ENCODE measurements around the gene PEPD.

The PEPD gene

DNA sequence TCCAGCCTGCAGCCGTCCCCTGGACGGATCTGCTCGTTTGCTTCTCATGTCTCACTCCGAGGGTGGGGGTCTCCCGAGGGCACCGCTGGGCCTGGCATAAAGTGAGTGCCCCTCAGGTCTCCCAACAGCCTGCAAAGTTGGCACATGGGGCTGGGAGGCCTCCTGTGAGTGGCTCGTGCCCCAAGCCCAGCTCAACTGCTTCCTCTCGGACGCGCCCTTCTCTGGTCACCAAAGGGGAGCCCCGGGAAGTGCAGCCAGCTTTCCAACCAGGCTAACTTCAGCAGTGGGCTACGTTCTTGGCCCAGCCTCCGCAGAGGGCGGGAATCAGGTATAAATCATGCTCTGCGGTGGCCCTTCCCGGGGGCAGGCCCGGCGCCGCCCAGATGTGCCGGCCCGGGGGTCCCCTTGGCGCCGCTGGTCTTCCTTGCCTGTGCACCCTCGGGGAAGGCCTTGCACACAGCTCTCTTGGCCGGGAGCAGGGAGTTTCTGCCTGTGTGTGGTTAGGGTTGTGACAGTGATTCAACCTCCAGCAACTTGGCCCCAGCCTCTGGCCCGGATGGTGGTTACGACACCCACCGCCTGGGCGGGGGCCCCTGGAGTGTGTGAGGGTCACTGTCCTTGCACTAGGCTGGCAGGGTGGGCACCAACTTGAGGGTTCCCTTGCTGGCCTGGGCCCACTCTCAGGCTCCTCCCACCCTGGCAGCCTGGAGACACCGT is 127.4 kb downstream of the PEPD start:
- Histone ChIP-seq H3K9me2 (ENCODE audit: low read depth, low read length) (no peaks in the 10 kb centered on the region), H3K27me3 (ENCODE audit: insufficient read depth, low read length) (no peaks in the 10 kb centered on the region), H3K9me3 (ENCODE audit: low read length) (no peaks in the 10 kb centered on the region), H2AFZ (ENCODE audit: low read length) (no peak overlapping the region), H3K27ac (ENCODE audit: low read depth, low read length, poor library complexity, severe bottlenecking) (no peak overlapping the region), H4K20me1 (ENCODE audit: insufficient read depth, low read length) (no peaks in the 10 kb centered on the region), H3K9ac (ENCODE audit: low read length) (no peak overlapping the region), H3K4me2 (ENCODE audit: low read length) (no peak overlapping the region), H3K4me1 (ENCODE audit: insufficient read depth, low read length, severe bottlenecking) (no peaks in the 10 kb centered on the region), H3K36me3 (ENCODE audit: insufficient read depth, low read length) (no peaks in the 10 kb centered on the region), H3K4me3 (ENCODE audit: low read depth, low read length, poor library complexity, severe bottlenecking) (no peak overlapping the region), H3F3A (ENCODE audit: insufficient read depth, low read length) (no peaks in the 10 kb centered on the region), H3K79me2 (ENCODE audit: insufficient read depth, low read length) (no peaks in the 10 kb centered on the region)
- no peak for TF ChIP-seq EZH2 (IDR thresholded peaks at IDR 0.05; ENCODE audit: borderline replicate concordance, low read length)
- TF ChIP-seq, protein P1, sequence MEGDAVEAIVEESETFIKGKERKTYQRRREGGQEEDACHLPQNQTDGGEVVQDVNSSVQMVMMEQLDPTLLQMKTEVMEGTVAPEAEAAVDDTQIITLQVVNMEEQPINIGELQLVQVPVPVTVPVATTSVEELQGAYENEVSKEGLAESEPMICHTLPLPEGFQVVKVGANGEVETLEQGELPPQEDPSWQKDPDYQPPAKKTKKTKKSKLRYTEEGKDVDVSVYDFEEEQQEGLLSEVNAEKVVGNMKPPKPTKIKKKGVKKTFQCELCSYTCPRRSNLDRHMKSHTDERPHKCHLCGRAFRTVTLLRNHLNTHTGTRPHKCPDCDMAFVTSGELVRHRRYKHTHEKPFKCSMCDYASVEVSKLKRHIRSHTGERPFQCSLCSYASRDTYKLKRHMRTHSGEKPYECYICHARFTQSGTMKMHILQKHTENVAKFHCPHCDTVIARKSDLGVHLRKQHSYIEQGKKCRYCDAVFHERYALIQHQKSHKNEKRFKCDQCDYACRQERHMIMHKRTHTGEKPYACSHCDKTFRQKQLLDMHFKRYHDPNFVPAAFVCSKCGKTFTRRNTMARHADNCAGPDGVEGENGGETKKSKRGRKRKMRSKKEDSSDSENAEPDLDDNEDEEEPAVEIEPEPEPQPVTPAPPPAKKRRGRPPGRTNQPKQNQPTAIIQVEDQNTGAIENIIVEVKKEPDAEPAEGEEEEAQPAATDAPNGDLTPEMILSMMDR (IDR thresholded peaks at IDR 0.05; ENCODE audit: low read length), result no peak

DNA sequence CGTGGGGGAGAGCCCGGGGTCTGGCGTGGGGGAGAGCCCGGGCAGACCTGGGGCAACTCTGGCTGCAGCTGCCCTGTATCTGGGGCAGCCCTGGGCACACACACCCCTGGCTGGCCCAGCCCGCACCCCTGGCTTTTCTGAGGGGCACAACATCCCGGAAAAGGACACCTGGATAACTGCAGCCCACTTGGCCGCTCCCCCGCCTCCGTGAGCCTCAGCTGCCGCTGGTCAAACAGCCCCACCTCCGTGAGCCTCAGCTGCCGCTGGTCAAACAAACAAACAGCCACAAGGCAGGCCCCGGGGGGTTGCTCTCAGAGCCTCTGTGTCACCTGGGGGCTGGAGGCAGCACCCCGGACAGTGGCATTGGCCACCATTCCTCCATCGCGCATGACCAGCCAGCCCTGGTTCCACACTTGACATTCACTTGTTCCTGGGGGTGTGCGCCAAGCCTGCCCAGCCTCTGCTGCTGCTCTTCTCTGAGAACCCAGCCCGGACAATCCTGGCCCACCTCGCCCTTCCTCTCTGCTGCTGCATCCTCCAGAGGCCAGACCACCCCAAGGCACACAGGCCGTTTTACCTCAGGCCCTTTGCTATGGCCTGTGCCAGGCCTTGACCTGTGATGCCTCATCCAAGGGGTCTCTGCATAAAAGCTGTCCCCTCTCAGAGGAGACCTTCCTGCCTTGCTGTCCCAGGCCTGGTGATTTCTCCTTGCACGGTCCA is 128.1 kb downstream of the PEPD start:
- Histone ChIP-seq H3K4me3 (ENCODE audit: low read depth, low read length, poor library complexity, severe bottlenecking) (no peak overlapping the region), H3K4me2 (ENCODE audit: low read length) (no peak overlapping the region), H3K79me2 (ENCODE audit: insufficient read depth, low read length) (no peaks in the 10 kb centered on the region), H3K4me1 (ENCODE audit: insufficient read depth, low read length, severe bottlenecking) (no peaks in the 10 kb centered on the region), H2AFZ (ENCODE audit: low read length) (no peak overlapping the region), H3K36me3 (ENCODE audit: insufficient read depth, low read length) (no peaks in the 10 kb centered on the region), H4K20me1 (ENCODE audit: insufficient read depth, low read length) (no peaks in the 10 kb centered on the region), H3K9me2 (ENCODE audit: low read depth, low read length) (no peaks in the 10 kb centered on the region), H3K27me3 (ENCODE audit: insufficient read depth, low read length) (no peaks in the 10 kb centered on the region), H3K27ac (ENCODE audit: low read depth, low read length, poor library complexity, severe bottlenecking) (no peak overlapping the region), H3K9me3 (ENCODE audit: low read length) (no peaks in the 10 kb centered on the region), H3F3A (ENCODE audit: insufficient read depth, low read length) (no peaks in the 10 kb centered on the region), H3K9ac (ENCODE audit: low read length) (no peak overlapping the region)
- TF ChIP-seq, protein P1 (IDR thresholded peaks at IDR 0.05; ENCODE audit: low read length), result no peak
- no peak for TF ChIP-seq EZH2 (IDR thresholded peaks at IDR 0.05; ENCODE audit: borderline replicate concordance, low read length)

DNA sequence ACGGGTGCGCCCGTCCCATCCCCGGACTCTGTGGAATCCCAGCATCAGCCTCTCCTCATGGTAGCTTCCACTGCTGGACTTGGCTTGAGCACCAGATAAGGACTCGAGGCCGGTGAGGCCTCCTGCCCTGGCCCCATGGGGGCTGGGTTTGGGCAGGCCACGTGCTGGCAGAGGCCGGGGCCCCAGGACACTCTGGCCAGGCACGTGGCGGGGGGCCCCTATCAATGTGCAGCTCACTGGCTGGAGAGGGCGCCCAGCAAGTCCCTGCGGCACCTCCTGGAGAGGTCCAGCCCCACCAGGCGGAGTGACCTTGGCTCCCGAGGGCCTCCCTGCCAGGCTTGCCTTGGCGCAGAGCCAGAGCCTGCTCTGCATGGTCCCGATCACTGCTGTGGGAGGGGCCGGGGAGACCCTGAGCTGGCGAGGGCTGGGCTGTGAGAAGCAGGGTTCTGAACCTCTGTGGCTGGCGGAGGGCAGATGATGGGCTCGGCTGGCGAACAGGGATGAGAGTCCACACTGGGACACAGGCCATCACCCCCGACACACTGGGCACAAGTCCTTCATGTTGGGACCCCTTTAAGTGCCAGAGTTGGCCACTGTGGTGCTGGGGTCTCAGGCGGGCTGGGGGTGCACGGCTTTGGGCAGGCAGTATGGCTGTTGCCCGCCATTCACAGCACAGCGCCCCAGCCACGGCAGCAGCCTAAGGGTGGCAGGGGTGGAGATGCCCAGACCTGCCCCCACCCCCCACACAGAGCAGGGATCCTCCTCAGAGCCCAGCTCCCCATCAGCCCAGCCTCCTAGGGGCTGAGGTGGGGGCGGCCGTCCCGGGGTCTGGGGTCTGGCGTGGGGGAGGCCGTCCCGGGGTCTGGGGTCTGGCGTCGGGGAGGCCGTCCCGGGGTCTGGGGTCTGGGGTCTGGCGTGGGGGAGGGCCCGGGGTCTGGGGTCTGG is 129.0 kb downstream of the PEPD start:
- TF ChIP-seq EZH2 (IDR thresholded peaks at IDR 0.05; ENCODE audit: borderline replicate concordance, low read length), result no peak
- TF ChIP-seq, protein P1 (IDR thresholded peaks at IDR 0.05; ENCODE audit: low read length), result no peak
- H3K9me2 ChIP-seq (ENCODE audit: low read depth, low read length), result no peaks in the 10 kb centered on the region
- H3F3A ChIP-seq (ENCODE audit: insufficient read depth, low read length), result no peaks in the 10 kb centered on the region
- no peaks in the 10 kb centered on the region for H3K79me2 ChIP-seq (ENCODE audit: insufficient read depth, low read length)
- H3K27me3 ChIP-seq (ENCODE audit: insufficient read depth, low read length), result no peaks in the 10 kb centered on the region
- H3K36me3 ChIP-seq (ENCODE audit: insufficient read depth, low read length), result no peaks in the 10 kb centered on the region
- H3K4me2 ChIP-seq (ENCODE audit: low read length), result no peak overlapping the region
- no peaks in the 10 kb centered on the region for H4K20me1 ChIP-seq (ENCODE audit: insufficient read depth, low read length)
- no peaks in the 10 kb centered on the region for H3K9me3 ChIP-seq (ENCODE audit: low read length)
- H3K4me1 ChIP-seq (ENCODE audit: insufficient read depth, low read length, severe bottlenecking), result no peaks in the 10 kb centered on the region
- H3K4me3 ChIP-seq (ENCODE audit: low read depth, low read length, poor library complexity, severe bottlenecking), result no peak overlapping the region
- H3K9ac ChIP-seq (ENCODE audit: low read length), result no peak overlapping the region
- H3K27ac ChIP-seq (ENCODE audit: low read depth, low read length, poor library complexity, severe bottlenecking), result no peak overlapping the region
- H2AFZ ChIP-seq (ENCODE audit: low read length), result no peak overlapping the region

Data from OCI-LY1 (cell line).